HG02852 (cell line): Measurements from ENCODE around the gene PIK3CB.
A peak's percentile ranks its signal among the peaks of the same experiment; 100 is the strongest.

Experiments used
- ATAC-seq: cut with Tn5 transposase; IDR thresholded peaks from one replicate; pipeline ENCODE4 v1.9.1; 2021; ENCODE audit warnings: mild to moderate bottlenecking, moderate library complexity; ENCODE audit not compliant: unreplicated experiment

The PIK3CB gene

GRCh38 chr3:138834596-138835396 is at the start of gene PIK3CB:
TSS of gene PIK3CB (minus strand) at chr3:138834928. CDS start at chr3:138759343, 75,585 bp downstream.
- ATAC-seq = peak; percentile 88

- no peak for ATAC-seq
Observed at GRCh38 chr3:138881233-138881632, 46.5 kb upstream of the PIK3CB start.

- ATAC-seq = no peak
Observed at GRCh38 chr3:138879541-138880380, 45.0 kb upstream of the PIK3CB start.

- ATAC-seq = no peak
Observed at GRCh38 chr3:138877226-138877625, 42.5 kb upstream of the PIK3CB start.

- ATAC-seq = no peak
Observed at GRCh38 chr3:138875754-138876664, 41.3 kb upstream of the PIK3CB start.

GRCh38 chr3:138875096-138875753 is 40.5 kb upstream of the PIK3CB start:
- no peak for ATAC-seq

GRCh38 chr3:138873471-138874278 is 38.9 kb upstream of the PIK3CB start:
- no peak for ATAC-seq

- no peak for ATAC-seq
Observed at GRCh38 chr3:138872632-138873031, 37.9 kb upstream of the PIK3CB start.

GRCh38 chr3:138867996-138868395 is 33.3 kb upstream of the PIK3CB start:
- ATAC-seq = no peak

GRCh38 chr3:138863776-138864113 is 29.0 kb upstream of the PIK3CB start:
- ATAC-seq = no peak

GRCh38 chr3:138862924-138863775 is 28.4 kb upstream of the PIK3CB start:
- ATAC-seq = no peak

GRCh38 chr3:138862531-138862923 is 27.8 kb upstream of the PIK3CB start:
- no peak for ATAC-seq

- ATAC-seq = no peak
Observed at GRCh38 chr3:138861798-138862197, 27.1 kb upstream of the PIK3CB start.

GRCh38 chr3:138856799-138857198 is 22.1 kb upstream of the PIK3CB start:
- ATAC-seq = no peak

GRCh38 chr3:138854940-138855339 is 20.2 kb upstream of the PIK3CB start:
- ATAC-seq = no peak

- ATAC-seq = no peak
Observed at GRCh38 chr3:138854204-138854603, 19.5 kb upstream of the PIK3CB start.

- no peak for ATAC-seq
Observed at GRCh38 chr3:138850151-138850550, 15.4 kb upstream of the PIK3CB start.

- ATAC-seq = no peak
Observed at GRCh38 chr3:138849222-138849940, 14.7 kb upstream of the PIK3CB start.
